Kidney capillary endothelial cell (primary cell): ENCODE results near the gene C14orf180.

Experiments used
- DNase-seq: peaks from one replicate; pipeline ENCODE4 v3.0.0-alpha.2; 2018; ENCODE audit warnings: low spot score

The C14orf180 gene

DNA sequence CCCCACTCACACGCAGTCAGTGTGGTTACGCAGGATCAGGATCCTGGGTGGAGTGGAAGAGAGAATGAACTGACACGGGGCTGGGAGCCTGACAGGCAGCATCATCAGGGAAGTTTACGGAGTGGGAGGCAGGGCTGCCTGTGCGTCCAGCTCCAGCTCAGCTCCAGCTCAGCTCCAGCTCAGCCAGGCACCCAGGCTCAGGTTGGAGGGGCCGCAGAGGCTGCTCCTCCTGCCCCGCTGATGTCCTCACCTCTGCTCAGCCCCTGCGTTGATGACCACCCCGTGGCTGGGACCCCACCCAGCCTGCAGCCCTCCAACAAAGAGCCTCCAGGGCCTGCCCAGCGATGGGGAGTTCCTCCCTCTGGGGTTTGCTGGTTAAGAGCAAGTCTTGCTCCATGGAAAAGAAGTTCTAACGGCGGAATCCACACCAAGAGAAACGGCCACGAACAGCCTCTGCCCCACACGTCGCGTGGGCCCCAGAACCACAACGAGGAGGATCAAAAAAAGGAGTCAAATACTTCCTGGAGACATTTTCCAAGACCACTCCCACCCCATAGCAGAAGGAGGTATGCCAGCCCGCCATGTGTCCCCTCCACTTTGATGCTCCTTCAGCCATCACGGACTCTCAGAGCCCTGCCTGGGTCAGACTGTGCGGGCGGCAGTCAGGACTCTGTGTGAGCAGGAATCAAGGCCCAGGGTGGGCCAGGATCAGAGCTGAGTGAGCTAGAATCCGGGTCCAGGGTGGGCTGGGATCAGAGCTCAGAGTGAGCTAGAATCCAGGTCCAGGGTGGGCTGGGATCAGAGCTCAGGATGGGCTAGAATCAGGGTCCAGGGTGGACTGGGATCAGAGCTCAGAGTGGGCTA is 17.7 kb upstream of the C14orf180 start:
- no peak for DNase-seq

DNA sequence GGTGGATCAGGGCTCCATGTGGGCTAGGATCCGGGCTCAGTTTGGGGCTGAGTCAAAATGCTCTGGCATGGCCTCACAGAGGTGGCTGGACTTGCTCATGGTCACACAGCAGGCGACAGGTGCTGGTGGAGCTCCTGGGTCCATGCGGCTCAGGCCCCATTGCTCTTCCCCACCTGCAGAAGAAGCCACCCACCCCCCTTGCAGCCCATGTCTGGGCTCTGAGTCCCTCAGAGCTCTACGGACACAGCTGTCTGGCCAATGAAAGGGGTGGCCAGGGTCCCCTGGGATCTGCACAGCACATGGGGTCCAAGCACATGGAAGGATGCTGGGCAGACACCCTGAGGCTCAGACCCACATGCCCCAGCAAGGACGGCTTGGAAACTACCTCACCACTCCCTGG is 17.0 kb upstream of the C14orf180 start:
- no peak for DNase-seq

DNA sequence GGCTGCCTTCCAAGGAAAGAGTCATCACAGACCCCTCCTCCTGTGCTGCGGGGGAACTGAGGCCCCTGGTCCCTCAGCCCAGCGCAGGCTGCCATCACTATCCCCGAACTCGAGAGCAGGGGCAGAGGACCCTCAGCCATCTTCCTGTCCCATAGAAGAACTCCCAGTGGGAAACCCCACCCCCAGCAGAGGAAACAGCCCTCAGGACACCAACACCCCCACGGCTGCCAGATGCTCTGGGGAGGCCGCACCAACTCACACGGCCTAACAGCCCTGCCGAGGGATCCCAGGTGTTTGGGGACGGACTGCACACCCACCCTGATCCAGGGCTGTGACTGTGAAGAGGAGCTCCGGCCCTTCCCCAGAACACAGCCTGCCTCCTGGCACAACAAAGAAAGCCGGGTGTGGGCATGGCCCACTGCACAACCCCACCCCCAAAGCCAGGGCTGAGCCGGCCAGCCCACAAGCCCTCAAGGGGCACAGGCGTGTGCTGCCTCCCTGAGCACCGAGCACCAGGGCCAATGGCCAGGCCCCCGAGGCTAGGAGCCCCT is 16.3 kb upstream of the C14orf180 start:
- no peak for DNase-seq

DNA sequence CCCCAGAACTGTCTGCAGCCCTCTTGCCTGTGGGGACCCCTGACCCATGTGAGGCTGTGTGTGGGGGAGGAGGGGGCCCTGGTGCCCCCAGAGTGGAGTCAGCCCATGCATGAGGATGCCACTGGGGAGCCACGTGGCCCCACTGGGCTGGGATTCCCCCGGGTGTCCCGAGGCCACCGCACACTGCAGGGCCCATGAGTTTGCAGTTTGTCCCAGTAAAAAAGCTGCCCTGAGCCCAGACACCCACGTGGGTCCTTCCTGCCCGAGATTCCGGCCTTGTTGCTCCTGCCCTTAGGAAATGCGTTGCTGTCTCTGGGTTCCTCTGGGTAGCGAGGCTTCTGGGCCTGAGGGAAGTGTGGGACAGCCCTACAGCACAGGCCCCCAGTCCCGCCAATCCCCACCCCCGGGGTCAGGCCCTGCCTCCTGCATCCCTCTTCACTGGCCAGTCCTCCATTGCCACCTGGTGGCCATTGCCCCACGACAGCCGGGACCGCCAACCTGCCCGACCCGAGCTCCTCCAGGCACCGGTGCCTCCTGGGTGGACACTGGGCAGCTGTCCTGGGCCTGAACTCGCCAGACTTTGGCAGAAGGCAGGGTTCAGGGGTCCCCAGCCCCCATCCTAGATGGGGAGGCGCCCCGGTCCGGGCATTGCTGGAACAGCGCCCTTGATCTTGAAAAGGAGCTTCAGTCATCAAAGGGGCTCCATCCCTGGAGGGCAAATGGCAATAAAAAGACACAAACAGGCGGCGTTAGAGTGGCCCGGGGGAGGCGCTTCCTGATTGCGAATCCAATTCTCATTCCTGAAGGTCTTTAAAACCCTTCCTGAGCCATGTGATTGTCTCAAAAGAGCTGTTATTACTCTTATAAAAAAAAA is 15.6 kb upstream of the C14orf180 start:
- peak; percentile 62 for DNase-seq

DNA sequence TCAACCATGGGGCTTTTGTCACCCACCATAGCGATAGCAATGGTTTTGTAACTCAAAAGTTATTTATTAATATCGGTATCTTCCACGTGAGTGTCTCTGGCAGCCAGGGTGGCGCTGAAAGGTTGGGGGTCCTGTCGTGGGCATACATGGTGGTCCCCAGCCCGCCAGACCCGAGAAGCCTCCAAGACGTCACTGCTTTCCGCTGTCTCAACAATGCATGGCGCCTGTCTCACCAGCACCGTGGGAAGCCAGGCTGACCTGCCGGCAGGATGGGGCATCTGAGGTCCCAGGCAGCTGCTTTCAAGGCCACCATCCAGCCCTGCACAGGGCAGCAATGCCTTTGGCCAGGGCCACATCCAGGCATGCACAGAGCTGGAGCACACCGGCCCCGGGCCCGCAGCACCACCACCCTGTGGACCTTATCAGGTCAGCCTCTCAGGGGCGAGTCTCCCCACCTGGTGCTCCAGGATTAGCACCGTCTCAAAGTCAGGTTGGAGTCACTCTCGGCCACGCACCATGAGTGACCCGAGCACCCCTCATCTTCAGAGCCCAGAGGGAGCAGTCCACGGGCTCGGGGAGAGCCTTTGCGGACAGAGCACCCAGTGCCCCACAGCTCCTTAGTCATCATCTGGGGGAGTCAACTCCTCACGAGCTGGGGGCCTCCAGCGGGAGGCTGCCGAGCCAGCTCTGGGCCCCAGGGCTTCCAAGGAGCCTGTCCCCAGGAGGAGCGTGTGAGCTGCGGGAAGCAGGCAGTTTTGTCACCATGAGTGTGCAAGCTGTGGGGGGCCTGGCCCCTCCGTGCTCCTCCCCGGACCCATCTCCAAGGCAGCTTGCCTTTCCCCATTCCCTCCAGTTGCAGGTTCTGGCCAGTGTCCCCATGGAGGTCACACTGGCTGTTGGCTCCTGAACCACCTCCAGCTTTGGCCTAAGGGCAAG is 14.6 kb upstream of the C14orf180 start:
- no peak for DNase-seq

DNA sequence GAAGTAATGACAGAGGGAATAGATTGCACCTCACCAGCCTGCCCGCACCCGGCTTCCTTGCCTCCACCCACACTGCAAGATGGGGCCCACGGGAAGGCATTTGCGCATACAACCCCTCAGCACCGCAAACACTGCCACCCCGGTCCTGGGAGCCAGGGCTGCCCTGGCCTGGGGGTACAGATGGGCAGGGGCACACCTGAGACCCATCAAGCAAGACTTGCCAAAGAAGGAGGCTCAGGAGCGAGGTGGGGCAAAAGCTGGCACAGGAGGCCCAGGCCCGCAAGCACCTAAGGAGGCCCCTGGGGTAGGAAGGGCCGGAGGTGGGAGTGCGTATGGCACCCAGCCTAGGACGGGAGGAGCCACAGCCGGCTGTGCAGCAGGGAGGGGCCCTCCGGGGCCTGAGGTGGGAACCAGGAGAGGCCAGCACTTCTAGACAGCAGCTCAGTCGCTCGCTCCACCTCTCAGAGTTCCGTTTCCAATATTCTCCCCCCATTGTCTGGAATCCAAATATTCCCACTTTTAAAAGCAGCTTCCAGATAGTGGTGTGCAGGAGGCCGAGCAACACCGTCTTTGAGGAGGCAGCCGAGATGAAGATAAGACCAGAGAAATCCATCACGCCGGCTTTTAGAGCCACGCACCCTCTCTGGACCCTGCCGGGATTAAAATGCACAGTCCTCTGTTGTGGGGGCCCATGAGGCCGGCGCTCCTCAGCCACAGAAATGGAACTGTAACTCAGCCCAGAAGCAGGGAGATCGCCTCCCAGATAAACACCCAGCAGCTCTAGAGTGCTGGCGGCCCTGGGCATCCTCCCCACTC is 12.2 kb upstream of the C14orf180 start:
- no peak for DNase-seq

DNA sequence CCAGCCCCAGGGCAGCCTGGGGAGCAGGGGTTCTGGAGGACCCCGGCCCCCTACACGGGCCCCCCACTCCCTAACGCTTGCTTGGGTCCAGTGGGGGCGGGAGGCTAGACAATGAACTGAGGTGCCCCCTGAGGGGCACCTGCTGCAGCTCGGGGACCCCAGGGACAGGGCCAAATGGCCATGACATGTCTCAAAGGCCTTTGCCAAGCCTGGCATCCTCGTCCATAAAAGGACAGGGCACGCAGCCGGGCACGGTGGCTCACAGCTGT is 11.7 kb upstream of the C14orf180 start:
- no peak for DNase-seq

DNA sequence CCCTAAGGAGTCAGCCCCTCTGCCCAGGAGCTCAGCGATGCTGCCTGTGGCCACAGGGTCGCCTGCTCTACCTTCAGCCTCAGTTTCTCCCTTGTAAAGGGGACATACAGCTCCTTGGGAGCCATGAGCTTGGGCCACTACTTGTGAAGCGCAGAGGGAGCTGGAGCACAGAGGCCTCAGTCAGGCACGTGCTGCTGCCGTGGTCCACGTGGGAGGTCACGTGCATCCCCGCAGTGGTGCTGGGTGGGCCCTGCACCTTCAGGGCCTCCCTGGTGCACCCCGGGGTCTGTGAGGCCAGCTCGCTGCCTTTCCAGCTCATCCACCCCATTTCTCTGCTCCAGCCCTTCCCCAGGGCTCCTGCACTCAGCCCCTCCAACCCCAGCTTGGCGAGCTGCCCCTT is 10.9 kb upstream of the C14orf180 start:
- no peak for DNase-seq

DNA sequence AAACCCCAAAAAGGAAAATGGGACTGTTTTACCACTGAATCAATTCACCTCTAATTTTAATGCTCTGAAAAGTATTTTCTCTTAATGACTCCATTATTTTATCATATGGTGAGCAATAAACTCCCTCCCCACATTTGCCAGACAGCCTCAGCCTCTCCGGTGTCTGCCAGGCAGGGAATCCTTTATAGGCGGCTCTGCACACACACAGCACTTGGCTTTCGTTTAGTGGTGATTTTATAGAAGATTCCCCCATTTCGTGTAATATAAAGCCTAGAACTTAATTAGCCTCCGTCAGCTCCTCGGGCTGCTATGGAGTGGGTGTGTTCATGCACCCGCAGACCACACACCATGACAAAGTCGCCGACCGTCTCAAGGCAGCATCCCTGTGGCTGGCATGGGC is 10.1 kb upstream of the C14orf180 start:
- DNase-seq, result no peak

DNA sequence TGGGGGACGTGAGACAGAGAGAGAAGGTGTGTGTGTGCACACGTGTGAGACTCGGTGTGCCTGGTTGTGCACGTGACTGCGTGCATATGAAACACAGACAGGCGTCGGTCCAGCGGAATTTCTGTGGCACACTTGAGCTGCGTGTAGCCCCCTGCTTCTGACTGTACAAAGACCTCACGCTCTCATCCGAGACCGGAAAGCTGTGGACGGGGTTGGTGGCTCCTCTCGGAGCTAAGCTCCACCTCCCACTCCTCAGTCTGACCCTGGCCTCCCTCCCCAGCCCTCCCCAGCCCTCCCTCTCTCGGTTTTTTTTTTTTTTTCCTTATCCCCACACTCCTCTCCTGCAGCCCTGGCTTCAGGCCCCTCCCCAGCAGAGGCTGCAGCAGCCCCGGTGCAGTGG is 8.3 kb upstream of the C14orf180 start:
- no peak for DNase-seq

DNA sequence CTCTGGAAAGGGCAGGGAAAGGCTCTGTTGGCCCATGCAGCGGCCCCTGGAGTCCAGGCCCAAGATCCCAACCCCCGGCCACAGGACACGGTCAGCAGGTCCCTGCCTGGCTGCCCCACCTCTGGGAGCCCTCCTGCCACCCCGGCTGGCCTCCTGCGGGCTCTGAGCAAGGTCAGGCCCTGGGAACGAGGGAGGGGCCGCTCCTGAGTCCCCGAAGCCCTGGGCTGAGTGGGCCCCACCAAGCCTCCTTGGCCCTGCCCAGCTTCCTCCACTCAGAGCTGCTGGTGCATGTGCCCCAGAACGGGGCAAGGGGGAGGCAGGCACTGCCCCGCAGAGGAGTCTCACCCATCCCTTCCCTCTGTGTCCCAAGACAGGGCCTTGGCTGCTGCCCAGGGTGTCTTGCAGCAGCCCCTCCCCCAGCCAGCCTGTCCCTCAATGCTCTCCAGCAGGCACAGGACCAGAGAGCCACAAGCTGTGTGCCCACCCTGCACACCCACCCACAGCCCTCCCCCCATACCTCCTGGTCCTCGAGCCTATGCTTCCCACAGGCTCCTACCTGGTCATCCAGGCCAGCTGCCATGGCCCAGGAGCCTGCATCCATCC is 7.4 kb upstream of the C14orf180 start:
- no peak for DNase-seq

DNA sequence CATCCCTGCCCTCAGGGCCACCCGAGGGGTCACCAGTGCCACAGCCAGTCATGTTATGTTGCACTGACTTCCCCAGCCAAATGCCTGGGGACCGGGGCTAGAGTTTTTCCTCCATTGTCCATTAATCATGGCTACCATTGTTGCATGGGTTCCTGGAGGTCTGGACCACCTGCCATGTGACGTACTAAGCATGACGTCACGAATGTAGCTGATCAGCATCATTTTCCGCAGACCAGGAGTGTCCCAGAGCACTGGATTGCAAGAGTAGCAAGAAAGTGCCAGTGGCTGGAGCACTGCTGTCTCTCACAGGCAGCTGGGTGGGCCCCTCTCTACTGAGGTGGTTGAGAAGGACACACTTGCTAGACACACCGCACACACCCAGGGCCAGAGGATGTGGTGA is 6.9 kb upstream of the C14orf180 start:
- DNase-seq, result no peak

DNA sequence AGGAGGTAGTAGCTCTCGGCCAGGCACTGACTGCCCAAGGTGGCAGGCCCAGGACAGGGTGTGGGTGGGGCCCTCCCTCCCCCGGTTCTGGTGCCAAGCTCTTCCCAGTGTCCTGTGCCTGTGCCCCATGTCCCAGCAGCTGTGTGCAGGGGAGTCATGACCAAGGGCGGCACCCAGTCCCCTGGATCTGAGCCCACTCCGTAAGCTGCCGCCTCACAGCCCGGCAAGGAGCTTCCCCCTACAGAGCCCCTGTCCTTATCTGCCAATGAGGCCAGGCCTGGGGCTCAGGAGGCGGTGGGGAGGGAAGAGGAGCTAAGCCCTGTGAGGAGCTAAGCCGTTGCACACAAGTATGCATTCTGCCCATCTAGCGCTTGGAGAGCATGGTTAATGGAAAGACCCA is 5.6 kb upstream of the C14orf180 start:
- DNase-seq, result no peak

DNA sequence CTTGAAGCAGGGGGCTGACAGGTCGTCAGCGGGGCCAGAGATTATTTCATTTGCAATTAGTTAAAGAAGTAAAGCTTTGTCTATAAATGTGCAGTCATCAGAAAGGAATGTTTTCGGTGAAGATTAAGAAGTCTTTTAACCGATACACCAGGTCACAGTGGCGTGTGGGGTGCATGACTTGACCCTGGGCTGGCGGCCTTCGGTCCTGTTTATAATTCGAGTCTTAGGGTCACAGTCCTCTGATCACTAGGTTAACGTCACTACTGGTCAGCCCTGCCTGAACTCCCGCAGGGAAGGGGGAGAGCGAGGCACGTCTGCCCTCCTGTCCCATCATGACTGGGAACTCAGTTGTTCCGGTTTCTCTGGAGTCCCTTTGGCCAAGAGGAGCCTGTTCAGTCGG is 5.0 kb upstream of the C14orf180 start:
- no peak for DNase-seq

DNA sequence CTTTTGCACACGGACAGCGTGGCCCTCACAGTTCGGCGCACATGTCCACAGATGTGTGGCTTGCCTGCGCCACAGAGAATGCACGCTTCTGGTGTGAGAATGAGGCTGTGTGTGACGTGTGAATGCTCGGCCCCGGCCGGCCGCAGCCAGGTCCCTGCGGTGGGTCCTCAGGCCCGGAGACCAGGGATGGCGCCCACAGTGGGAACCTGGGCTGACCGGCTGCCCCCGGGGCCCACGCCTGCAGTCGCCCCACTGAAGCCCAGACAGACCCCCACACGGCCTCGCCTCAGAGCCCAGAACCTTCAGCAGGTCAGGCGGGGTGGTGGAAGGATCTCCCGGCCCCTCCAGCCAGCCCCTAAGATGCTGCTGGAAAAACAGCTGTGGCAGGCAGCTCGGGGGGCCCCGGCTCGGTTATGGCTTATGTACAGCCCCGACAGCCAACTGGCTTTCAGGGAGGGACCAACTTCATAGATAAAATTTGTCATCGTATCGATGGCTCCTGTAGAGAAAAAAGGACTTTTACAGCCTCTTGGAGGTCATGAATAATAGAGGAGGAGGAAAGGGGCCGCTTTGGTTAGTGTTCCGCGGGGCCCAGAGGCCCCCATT is 4.5 kb upstream of the C14orf180 start:
- DNase-seq, result no peak

DNA sequence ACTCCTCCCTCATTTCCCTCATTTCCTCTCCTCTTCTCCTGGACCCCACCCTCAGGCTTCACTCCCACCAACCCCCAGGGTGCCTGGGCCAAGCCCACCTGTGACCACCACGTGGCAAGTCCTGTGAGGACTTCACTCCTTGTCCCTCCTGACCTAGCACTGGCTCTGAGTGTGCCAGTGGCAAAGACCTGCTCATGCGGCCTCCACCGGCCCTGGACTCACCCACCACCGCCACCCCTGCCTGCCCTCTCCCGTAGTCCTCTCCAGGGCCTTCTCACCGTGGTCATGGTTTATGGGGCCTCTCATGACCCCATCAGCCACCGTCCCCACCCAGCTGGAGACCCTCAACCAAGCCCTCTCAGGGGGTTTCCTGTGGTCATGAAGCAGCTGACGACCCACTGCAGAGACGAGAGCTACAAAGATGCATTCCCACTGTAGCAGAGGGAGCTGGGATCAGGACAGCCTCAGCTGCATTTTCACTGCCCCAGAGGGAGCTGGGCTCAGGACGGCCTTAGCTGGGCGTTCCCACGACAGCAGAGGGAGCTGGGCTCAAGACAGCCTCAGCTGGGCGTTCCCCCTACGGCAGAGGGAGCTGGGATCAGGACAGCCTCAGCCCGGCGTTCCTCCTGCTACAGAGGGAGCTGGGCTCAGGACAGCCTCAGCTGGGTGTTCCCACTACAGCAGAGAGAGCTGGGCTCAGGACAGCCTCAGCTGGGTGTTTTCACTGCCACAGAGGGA is 3.2 kb upstream of the C14orf180 start:
- DNase-seq, result no peak

DNA sequence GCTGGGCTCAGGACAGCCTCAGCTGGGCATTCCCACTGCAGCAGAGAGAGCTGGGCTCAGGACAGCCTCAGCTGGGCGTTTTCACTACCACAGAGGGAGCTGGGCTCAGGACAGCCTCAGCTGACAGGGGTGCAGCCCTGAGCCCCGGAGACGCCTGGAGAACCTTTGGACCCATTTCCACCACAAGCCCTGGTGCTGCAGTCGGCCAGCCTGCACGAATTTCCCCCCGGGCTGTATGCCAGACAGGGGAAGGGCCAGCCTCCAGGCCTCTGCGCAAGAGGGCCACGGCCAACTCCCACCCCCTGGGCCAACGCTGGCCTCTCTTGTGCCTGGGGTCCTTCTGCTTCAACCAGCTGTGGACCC is 2.6 kb upstream of the C14orf180 start:
- no peak for DNase-seq

DNA sequence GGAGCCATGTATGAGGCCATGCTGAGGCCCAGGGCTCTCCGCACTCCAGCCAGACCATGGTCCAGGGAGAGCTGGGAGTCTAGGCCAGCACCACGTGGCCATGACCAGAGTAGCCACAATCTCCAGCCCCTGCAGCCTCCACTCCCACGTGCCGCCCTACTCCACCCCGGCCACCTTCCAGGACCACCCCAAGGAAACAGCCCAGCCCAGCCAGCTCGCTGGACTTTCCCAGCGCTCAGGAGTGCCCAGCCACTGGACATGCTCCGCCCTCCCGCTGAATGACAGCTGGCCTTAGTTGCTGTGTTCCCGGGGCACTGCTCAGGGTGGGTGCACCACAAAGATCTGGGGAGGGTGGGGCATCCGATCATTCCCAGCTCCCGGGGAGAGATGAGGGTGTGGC is 2.1 kb upstream of the C14orf180 start:
- DNase-seq, result no peak

DNA sequence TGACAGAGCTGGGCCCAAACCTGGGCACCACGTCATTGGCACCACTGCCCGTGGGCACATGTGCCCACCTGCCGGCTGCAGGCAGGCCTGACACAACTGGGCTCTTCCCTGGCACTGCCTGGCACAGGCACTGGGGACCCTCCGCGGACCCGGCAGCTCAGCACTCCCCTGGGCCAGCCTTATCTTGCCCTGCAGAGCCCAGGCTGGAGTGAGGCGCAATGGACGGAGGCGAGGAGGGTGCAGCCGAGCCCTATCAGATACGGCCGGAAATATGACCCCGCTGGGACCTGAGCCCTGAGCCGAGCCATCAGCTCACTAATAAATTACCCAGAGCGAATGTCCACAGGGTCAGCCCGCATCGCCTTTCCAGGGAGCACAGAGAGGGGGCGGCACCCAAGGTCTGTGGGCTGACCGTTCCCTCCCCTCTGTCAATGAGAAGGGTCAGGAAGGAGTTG is 1.7 kb upstream of the C14orf180 start:
- no peak for DNase-seq

DNA sequence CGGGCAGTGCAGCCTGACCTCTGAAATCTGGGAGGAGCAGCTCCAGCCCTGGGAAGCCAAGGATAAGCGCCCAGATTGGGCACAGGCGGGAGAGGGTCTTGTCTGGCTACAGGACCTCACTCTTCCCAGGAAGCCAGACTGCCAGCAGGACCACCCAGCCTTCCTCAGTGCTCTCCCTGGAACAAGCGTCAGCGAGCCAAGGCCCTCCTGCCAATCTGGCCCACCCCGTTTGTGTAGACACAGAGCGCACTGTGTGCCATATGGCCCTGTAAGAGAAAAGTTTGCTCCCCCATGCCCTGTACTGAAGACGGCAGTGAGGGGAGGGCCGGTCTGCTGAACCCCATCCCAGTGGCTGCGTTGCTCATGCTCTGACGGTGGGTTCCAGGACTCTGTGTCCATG is 1.2 kb upstream of the C14orf180 start:
- DNase-seq, result no peak
